NT2/D1 (cell line): ENCODE data around the gene PLD4.

Experiments
- SUZ12 ChIP-seq: IDR thresholded peaks from 2 replicates; pipeline ENCODE4 v1.6.1; 2011; ENCODE audit not compliant: insufficient read length, insufficient read depth; ENCODE audit errors: extremely low read depth
- YY1 ChIP-seq: IDR thresholded peaks from 2 replicates; pipeline ENCODE4 v1.6.1; 2011; ENCODE audit not compliant: insufficient read length, insufficient read depth

DNA sequence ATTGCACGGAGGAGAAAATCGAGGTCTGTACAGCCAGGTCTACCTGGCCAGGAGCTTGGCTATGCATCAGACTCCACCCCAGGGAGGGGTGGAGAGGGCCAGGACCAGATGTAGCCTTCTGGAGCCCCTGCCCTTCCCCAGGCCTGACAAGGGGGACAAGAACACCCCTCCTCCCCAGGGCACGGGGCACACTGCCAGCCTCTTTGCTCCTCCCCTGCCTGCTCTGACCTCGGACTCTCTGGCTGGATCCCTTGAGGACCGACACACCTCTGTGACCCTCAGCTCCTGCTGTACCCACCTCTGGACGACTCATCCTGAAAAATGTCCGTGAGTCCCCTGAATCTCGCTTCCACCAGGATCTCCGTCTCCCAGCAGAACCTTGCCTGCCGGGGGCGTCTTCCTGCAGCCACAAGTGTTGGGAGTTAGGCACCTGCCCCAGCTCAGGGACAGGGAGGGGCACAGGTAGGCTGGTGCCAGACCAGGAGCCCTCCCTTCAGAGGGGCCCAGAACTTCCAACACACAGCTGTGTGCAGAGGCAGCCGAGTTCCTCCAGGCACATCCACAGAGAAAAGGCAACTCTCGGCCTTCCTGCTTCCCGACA is 31.7 kb downstream of the PLD4 start:
- no peak for TF ChIP-seq SUZ12
- TF ChIP-seq YY1, result no peak
